Inferior parietal cortex (tissue), 1 donor: ENCODE measurements around the gene ADAMTS15.
A peak's percentile ranks its signal among the peaks of the same experiment; 100 is the strongest.

Source experiments
- DNase-seq: peaks from one replicate; pipeline ENCODE4 v3.0.0-alpha.2; 2016; ENCODE audit errors: extremely low spot score

ADAMTS15 gene

DNA sequence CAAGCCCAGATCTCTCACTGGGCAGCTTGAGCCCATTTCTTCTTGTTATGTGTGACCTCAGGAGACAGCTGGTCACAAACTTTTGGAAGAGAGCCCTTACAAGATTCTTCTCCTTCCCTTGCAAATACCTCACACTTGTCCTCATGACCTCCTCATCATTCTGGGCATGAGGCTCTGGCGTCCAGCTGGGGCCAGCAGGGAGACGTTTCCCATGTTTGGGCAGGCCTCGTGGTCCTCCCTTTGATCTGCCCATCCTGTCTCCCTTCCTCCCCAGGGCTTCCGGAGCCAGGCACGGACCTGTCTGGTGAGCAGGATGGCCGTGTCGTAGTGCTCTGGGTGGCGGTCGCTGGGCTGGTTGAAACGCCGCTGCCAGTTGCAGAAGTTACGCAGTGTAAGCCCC, 29.7 kb upstream of the ADAMTS15 start:
- no peak for DNase-seq

DNA sequence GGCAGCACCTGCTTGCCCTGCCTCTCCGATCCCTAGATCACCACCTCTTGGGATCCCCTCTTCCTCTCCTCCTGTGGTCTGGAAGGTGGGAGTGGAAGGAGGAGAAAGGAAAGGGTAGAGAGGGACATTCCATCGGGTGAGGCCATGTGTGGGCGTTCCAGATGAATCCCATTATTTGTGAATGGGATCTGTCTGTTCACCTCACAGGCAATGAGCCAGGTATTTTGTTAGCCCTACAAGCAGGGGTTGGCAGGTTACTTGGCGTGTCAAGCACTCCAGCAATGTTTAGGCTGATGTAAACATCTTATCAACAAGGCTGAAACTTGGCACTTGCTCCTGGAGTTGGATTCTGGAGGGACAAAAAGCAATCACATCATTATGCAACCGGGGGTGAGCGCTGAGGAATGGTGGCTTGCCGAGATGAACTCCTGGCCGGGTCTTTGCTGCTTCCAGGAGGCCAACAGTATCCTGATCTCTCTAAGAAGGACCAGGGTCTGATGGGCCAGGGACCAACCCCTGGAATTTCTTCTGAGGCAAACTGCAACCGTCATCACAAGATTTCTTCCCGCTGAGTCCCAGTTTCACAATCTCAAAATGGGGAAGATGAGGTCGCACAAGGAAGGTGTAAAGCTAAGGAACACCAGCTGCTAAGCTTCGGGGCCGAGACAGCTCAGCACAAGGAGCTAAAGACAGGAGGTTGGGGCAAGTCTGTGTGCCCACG, 27.8 kb upstream of the ADAMTS15 start:
- DNase-seq = no peak

DNA sequence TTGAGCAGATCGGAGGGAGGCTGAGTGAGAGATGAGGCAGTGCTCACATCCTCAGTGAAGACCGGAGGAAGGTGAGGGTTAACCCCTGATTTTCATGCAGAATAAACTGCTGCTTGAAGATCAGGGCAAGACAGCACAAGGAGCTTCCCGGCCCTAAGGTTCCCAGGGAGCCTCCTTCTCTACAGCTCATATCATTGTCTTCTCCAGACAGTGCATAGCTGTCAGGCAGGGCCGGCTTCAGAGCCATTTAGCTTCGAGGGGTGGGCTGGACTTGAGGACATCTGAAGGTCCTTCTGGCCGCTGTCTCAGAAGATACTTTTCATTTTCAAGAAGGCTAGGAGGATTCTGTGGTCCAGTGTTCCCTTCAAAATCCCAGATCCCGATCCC, 27.3 kb upstream of the ADAMTS15 start:
- no peak for DNase-seq

DNA sequence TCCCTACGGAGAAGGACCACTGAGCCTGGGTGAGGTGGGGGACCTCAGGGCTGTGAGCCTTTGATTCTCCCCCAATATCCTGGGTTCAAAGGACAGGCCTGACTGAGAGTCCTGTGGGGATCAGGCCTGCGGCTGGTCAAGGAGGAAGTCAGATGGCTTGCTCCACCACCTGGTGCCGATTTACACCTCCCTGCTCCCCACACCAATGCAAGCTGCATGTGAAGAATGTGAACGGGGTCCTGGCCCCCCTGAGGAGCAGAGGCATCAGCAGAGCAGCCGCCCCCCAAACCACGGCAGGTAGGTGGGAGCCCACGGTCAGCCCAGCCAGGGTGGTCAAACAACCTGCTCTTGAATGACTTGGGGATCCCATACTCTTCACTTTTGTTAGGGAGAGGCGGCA, 26.7 kb upstream of the ADAMTS15 start:
- DNase-seq = no peak

DNA sequence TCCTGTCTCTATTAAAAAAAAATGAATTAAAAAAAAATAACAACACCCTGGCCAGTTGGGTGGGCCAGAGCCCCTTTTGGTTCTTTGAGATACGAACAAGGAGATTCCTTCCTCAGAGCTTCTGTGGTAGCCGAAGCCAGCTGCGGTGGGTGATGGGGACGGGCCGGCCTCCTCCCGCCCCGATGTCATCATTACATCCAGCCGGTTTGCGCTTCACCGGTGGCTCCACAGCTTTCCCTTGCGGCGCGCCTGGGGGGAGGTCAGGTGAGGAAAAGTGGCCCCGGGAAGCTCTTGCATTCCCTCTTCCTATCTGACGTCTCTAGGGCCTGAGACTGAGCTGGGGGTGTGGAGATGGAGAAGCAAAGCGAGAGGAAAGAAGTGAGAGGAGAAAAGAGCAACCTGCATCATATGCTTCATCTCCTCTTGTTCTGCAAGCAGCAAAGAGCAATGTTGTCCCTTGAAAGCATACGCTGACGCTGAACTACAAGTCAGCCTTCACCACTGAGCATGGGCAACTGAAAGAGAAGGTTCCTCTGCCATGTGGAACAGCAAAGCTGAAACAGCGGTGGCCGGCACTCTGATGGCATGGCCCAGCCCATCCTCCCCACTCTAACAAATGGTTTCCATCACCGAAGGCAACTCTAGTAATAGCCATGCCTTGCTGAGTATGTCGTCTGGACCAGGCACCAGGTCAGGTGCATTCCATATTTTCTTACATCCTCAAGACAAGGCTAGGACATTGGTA, 26.0 kb upstream of the ADAMTS15 start:
- no peak for DNase-seq

DNA sequence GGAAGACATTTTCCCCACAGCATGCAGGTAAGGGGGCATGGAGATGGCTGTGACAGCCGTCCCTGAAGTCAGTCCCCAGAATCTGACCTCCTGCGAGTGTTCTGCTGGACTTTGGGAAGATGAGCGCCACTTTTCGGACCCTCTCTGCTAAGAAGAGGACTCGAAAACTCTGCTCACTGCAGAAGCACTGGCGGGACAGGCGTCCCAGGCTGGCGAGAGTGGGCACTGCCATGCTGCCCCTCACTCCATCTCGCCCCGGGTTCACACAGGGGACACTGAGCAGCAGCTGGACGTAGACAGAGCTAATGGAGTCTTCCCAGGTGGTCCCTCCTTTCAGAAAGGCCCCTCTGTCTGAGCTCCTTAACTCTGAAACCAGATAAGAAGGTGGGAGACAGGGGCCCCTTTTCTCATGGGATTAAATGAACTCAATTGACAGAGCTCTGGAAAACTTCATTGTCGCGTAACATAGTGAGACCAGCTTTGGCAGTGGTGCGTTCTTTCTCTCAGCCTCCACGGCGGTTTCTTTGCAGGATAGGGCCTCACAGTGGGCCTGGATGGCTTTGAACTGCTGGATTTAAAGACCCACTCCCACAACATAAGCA, 24.8 kb upstream of the ADAMTS15 start:
- DNase-seq = no peak

DNA sequence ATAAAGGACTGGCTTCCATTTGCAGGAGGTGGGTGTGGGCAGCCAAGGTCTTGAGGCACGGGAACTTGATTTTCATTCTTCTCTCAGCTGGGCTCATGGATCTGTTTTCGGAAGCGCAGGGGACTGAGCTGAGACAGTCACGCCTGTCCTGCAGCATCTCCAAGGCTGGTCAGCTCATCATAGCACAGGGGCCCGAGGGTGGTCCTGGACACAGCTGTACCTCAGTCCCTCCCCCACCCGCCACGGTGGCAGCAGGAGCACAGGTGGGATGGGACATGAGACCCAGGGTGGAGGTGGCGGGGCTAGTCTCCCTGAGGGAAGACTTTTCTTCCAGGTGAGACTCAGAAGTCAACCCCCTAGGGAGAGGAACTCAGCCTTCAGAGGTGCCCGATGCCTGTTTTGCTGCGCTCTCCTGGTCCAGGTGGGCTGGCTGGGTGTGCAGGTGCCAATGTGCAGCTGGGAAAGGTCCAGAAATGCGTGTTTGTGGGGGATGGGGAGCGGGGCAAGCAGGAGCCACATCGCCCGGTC, 23.8 kb upstream of the ADAMTS15 start:
- no peak for DNase-seq

DNA sequence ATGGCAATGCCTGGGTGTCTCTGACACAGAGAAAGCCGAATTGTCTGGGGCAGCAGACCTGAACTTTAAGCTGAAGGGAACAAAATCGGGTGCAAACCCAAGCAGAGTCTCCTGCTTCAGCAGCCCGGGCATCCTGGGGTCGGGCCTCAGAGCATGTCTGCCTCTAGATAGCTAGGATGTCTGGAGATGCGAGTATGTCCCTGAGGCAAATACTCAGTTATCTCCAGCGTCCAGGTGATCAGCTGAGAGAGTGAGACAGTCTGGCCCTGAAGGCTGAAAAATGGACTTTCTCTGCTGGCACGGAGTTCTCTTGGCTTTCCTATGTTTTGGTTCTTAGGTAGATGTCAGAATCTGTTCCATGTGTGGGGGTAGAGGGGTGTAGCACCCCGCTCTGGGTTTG, 23.3 kb upstream of the ADAMTS15 start:
- no peak for DNase-seq

DNA sequence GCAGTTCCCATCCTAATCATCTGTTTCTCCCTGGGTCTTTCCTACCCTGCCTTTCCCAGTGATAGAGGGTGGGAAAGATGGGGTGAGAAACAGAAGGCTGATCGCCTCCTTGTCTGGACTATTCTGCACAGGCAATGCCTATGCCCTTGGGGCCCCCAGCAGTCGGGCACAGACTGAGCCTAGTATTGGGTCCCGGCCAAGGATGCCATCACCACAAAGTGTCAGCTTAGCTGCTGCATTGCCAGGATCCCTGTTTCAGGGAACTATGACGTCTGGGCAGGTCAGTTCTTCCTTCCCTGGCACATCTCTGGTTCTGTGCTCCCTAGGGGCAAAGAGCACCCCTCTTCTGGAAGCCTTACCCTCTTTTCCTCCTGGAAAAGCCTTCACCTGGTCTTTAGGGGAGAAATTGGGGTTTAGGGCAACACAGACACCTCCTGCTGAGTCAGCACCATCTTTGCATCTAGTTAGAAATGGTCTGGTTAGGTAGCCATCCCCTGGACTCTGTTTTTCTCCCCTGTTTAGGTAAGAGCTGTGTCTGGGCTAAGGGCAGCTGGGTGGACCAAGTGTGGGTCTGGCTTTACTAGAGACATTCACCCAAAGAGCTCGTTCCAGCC, 22.1 kb upstream of the ADAMTS15 start:
- DNase-seq = no peak

DNA sequence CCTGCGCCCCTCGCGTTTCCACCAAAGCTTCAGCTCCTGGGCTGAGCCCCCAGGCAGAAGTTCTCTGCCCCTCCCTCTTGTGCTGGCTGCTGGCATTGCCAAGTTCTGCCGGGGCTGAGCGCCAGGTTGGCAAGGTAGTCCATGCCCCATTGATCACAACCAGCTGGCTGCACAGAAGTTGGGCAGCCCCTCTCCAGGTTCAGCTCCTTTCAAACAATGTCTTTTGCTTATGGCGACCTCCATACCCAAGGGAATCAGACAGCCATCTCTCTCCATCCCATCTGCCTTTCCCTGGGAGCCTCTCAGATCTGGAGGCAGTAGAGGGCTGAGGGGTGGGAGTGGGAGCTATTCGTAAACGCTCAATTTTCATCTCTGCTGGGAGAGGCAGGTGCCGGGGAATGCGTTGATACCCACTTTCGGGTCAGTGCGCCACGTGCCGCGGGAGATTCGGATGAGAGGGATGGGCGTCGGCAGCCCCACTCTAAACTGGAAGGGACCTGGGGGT, 21.6 kb upstream of the ADAMTS15 start:
- no peak for DNase-seq

DNA sequence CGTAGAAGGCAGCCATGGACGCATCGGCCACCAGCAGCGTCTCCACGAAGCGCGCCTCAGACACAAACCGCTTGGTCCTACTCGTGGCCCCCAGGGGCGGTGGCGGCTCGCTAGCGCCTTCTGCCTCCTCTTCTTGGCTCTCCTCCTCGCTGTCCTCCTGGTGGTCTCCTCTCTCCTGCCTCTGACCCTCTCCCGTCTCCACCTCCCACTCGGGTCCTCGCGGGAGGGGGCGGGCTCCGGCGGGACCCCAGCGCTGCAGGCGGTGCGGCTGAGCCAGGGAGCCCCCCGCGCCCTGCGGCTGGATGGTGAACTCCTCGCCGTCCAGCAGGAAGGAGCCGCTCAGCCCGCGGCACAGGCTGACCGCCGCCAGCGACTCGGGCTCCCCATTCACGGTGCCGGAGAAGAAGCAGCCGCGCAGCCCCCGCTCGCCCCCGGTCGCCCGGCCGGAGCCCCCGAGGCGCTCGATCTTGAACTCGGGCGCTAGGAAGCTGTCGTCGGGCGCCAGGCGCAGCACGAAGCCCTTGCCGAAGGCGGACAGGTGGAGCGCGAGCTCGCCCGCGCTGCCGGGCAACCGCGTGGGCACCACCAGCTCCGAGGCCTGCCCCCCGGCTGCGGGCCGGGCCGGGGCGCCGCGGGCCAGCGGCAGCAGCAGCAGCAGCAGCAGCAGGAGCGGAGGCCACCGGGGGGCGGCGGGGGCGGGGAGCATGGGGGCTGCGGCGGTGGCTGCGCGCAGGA, 20.7 kb upstream of the ADAMTS15 start:
- DNase-seq = no peak

DNA sequence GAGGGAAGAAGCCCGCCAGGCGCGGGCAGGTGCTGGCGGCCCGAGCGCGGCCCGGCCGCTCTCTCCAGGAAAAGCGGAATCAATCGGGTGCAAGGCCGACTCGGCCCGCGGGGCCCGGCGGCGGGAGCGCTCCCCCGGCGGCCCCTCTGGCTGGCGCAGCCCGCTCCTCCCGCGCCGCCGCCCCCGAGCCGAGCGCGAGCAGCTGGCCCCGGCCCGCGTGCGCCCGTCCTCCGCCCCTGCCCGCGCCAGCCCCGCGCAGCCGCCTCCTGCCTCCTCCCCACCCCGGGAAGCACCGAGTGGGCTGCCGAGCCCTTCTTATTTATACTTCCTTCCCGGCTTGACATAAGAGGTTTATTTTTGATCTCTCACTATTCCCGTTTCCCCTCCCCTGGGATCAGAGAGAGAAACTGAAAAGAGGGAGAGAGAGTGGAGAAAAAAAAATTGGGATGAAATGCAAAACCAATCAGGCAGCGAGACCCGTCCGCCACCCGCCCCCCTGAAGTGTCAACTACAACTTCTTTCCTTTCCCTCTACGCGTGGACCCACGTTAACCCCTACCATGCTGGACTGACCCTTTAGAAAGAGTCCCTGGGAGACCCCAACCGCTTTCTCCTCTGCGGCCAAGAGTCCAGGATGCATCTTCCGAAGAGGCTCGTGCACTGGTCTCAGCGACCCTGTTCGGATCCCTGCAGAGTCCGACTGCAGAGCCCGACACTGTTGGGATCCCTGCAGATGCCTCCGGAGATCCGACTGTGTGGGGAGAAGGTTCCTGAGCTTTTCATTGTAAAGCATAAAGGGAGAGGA, 19.9 kb upstream of the ADAMTS15 start, which contains the start of gene ADAMTS8:
TSS of gene ADAMTS8 (minus strand) at position 294 of the 804 bp plus-strand sequence. CDS start 323 bp downstream, outside the sequence.
- DNase-seq = no peak

DNA sequence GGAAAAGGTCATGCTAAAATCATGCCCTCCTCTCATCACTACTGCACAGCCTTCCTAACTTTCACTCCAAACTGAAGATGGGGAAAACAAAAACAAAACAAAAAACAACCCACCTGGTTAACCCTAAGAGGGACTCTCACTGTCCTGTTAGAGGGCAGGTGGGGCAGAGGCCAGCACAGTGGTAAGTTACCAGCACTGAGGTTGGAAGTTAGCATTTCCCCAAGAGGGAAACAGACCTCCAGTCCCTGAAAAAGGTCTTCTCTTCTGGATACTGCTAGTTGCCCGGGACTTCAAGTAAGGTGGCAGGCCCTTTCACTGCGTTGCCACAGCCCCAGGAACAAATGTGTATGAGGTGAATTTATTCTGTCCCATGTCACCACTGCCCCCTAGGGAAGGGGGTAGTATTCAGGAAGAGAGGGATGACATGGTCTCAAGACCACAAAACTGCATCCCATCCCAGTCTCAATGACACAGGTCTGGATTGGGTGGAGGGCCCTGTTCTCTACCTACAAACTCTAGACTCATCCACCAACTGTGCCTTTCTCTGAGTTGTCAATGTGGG, 19.2 kb upstream of the ADAMTS15 start:
- no peak for DNase-seq

DNA sequence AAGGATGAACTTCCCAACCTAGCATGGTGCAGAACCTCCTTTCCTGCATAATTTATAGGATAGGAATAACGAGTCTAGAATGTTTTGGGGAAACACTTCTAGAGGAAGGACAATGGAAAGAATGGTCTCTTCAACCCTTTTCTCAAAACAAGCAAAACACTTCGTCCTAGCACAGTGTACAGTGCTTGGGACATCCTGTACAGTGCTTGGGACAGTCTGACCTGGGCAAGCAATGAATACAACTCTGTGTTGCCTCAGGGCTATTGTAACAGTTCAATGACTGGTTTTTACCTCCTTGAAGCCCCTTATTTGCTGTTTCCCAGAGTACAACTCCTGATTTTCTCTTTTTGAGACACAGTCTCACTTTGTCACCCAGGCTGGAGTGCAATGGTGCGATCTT, 18.5 kb upstream of the ADAMTS15 start:
- no peak for DNase-seq

DNA sequence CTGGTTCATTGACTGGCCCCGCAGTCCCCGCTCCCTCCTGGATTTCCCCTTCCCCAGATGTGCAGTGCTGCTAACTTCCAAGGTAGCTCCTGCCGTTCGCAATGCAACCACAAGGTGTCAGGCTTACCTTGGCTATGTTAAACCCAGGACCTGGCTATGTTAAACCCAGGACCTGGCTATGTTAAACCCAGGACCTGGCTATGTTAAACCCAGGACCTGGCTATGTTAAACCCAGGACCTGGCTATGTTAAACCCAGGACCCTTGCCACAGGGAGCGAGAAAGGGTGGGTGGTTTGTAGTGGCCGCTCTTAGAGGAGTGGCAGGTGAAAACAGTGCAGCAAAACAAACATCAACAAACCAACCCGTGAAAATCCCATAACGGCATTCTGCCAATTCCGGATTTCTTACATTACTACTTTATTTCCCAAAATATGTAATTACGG, 17.1 kb upstream of the ADAMTS15 start:
- peak; percentile 82 for DNase-seq

DNA sequence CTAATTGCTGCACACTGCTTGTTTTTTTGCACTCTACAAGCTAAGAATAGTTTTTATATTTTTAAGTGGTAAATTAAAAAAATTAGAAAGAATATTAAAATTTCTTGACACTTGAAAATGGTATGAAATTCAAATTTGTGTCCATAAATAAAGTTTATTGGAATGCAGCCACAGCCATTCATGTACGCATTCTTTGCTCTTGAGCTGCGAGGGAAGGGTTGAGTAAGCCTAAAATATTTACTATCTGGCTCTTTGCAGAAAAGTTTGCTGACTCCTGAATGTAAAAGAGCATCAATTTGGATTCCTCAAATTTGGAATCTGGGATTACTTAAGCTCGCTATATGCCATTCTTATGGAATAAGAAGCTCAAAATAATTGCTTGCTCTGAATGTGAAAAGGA, 16.6 kb upstream of the ADAMTS15 start:
- DNase-seq = no peak

DNA sequence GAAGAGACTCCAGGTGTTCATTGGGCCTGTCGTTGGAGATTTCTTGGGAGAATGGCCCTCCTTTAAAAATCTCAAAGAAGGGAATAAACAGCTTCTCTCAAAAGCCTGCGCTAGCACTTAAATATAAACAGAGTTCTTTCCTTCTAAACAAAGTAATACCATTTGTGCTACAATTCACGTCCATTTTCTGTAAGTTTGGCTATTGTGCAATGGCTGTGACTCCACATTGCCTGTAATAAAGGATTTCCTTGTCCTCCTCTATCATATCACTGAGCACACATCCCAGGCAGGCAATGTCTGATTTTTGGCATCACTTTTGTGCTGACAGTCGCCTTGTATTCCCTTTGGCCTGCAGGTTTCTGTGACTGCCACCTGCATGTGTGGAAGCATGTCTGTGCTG, 15.1 kb upstream of the ADAMTS15 start:
- DNase-seq = no peak

DNA sequence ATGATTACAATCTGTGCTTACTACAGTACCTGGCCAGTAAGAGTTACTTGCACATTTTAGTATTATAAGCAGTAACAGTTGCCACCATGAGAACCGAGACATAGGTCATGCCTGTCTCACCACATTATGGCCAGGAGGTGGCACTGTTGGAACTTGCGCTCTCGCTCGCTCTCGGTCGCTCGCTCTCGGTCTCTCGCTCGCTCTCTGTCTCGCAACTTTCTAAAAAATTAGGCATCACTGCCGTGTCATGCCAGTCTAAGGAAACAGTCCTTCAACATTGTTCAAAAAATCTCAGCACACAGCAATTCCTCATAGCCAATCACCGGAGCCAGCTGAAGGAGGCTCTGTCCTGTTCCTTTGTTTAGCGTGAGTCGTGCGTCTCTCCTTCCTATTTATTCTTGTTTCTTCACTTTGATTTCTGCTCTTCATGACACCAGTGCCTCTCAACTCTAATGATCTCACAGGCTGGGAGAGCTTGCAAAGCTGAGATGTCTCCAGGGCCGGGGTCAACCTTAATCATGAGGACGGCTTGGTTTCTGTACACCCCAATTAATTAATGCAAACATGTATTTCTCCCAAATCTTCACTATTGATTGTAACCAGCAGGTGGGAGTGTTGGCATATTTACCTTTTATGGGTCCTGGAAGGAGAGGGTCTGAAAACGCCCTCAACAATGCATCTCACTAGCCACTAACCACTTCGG, 13.8 kb upstream of the ADAMTS15 start:
- DNase-seq = peak; percentile 93

DNA sequence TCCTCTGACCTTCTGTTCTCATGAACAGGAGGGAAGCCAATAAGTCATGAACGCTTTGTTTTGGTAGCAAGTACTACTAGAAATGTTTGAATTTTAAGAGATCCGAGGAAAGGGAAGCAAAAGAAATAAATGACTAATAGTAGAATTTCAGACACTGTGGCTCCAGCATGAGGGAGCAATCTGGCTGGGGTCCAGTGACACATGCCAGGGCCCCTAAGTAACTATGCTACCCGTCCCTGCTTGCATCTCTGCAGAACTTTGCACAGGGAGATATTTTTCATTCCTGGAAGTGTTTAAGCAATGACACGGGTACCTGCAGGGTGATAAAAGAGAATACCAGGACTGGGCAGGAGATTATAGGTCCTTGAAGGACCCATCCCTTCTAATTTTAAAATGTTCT, 12.8 kb upstream of the ADAMTS15 start:
- no peak for DNase-seq
